Gastroesophageal sphincter (tissue), 3 donors: Measurements from ENCODE around the gene TOP3A.

Source experiments
- CTCF ChIP-seq, 4 experiments: fragments of 200-600 bp in 2 of 4; fragments of 450-650 bp in 2 of 4; sonication (generic) in 1 of 4; IDR thresholded peaks; one replicate each; pipeline ENCODE4 v1.5.1; 2017 to 2019; ENCODE audit warnings: antibody characterized with exemption in 4 of 4, mild to moderate bottlenecking in 2 of 4, moderate library complexity in 2 of 4
- EP300 ChIP-seq: sonication (generic); formaldehyde crosslinking; IDR thresholded peaks from one replicate; pipeline ENCODE4 v1.6.1; 2017; ENCODE audit warnings: antibody characterized with exemption, mild to moderate bottlenecking
- POLR2A ChIP-seq, 2 donors: fragments of 450-650 bp; IDR thresholded peaks; one replicate each; pipeline ENCODE4 v1.6.1; 2017; ENCODE audit warnings: antibody characterized with exemption in 2 of 2, mild to moderate bottlenecking in 2 of 2, moderate library complexity in 1 of 2
- POLR2AphosphoS5 ChIP-seq: sonication (generic); formaldehyde crosslinking; IDR thresholded peaks from one replicate; pipeline ENCODE4 v1.6.1; 2017; ENCODE audit warnings: antibody characterized with exemption

GRCh38 chr17:18231164-18231563 lies 83.6 kb downstream of the TOP3A start:
- TF ChIP-seq POLR2A (IDR thresholded peaks at IDR 0.05) = no peak
- no peak for TF ChIP-seq CTCF (IDR thresholded peaks at IDR 0.05)
- TF ChIP-seq POLR2AphosphoS5 = no peak
- no peak for TF ChIP-seq EP300
